ENCODE data around the gene FUT2. TPM values are rescaled to one million over a fixed set of nuclear protein-coding genes. Genes with fewer than 3 reads are reported as not detected.

FUT2 gene
- total and polyA plus RNA-seq, 2 of the 13 experiments (the other 11 are each of a cell fraction or from before 2014, with no cell fraction given) = 0.07 TPM; not detected in 1

GRCh38 chr19:48670699-48671445 lies 24.9 kb upstream of the FUT2 start (continued):
- TF ChIP-seq ZNF281 (CRISPR knock-in tag; IDR thresholded peaks at IDR 0.05; ENCODE audit: borderline replicate concordance) (no peak), ZNF607 (CRISPR knock-in tag; IDR thresholded peaks at IDR 0.05; ENCODE audit: borderline replicate concordance) (no peak), KDM3A (CRISPR knock-in tag; IDR thresholded peaks at IDR 0.05; ENCODE audit: low read depth) (no peak)

- Histone ChIP-seq H3K4me3 (replicated peaks in 1 of 3; ENCODE audit: insufficient read depth in 1 of 3, low read depth in 2 of 3, low read length in 3 of 3) (peak overlapping the region in 1 of 3 experiments; percentile 44; a peak in 1 of 6 replicates), H3K27ac (ENCODE audit: extremely low read length, insufficient read depth, low read length) (no peak overlapping the region), H3K9ac (ENCODE audit: insufficient read depth, low read depth, low read length) (no peak overlapping the region), H3K4me2 (ENCODE audit: low read depth, low read length) (peak overlapping the region; percentile 57; the same call in 1 of the 2 replicates), H2AFZ (ENCODE audit: low read length) (no peak overlapping the region), H3K79me2 (ENCODE audit: insufficient read depth, low read length) (no peaks in the 10 kb centered on the region), H3K27me3 (ENCODE audit: control insufficient read depth in 1 of 2, insufficient read depth in 2 of 2, low read length in 2 of 2) (peaks cover 4 to 22% of the 10 kb centered on the region in 2 experiments; a peak in 4 of 5 replicates), H3K36me3 (replicated peaks in 1 of 2; ENCODE audit: control insufficient read depth in 1 of 2, insufficient read depth in 2 of 2, low read length in 2 of 2) (no peaks in the 10 kb centered on the region), H3K4me1 (ENCODE audit: insufficient read depth, low read length) (peaks cover 16% of the 10 kb centered on the region), H4K20me1 (ENCODE audit: insufficient read depth, low read length) (no peaks in the 10 kb centered on the region), H3K9me3 (ENCODE audit: low read length) (no peaks in the 10 kb centered on the region)
- intact Hi-C loops (cut with micrococcal nuclease; ENCODE audit: unreplicated experiment) (no loop called here), in situ Hi-C loops (cut with HindIII; ENCODE audit: extremely low pct_ligation_motif_present, low pct_unique_long_range_greater_than_20kb) (loop anchor here (10.0 kb wide), 2 partner anchors 113 to 163 kb away; partner anchors contain the start of gene HSD17B14)
- WGBS (ENCODE audit: low lambda C conversion rate) = 39% methylated on average over 4 of the region's 10 CpGs
- DNase-seq (ENCODE audit: low spot score) (no peak), FAIRE-seq (no peak), ATAC-seq (peak; percentile 20; the same call in 2 of the 3 replicates)
- CTCF ChIA-PET (ENCODE audit: low intra/inter-chr PET ratio, low total read pairs) = no interaction called here
- POLR2A ChIA-PET = no interaction called here
- BruUV-seq (replicated peaks) = no TSS peak
- TF ChIP-seq CTCF (CRISPR knock-in tag; IDR thresholded peaks at IDR 0.05) (peak; percentile 43; the same call in 1 of the 2 replicates), MEIS2 (CRISPR knock-in tag; IDR thresholded peaks at IDR 0.05) (no peak), ZNF10 (CRISPR knock-in tag; IDR thresholded peaks at IDR 0.05; ENCODE audit: borderline replicate concordance, low read depth) (no peak), ZNF430 (CRISPR knock-in tag; IDR thresholded peaks at IDR 0.05) (no peak), ZNF749 (CRISPR knock-in tag; IDR thresholded peaks at IDR 0.05; ENCODE audit: borderline replicate concordance) (no peak), SRY (CRISPR knock-in tag; IDR thresholded peaks at IDR 0.05) (no peak), HMG20A (CRISPR knock-in tag; IDR thresholded peaks at IDR 0.05; ENCODE audit: borderline replicate concordance) (no peak), BRF2 (CRISPR knock-in tag; IDR thresholded peaks at IDR 0.05) (no peak), ELF4 (CRISPR knock-in tag; IDR thresholded peaks at IDR 0.05; ENCODE audit: borderline replicate concordance) (no peak), CREM (IDR thresholded peaks at IDR 0.05) (no peak), CREM (CRISPR knock-in tag; IDR thresholded peaks at IDR 0.05) (no peak), ATAD3A (CRISPR knock-in tag; IDR thresholded peaks at IDR 0.05) (no peak)
Measured at GRCh38 chr19:48671446-48671995, 24.2 kb upstream of the FUT2 start.
